Stimulated activated CD4-positive, alpha-beta T cell treated with anti-CD3 and anti-CD28 coated beads, TNF-alpha, amount 100 ng/mL, for 24 hours (primary cell): ENCODE data around the gene WASF3.
"Not testable (repeated sequence)": the region's sequence is repeated elsewhere in the genome, so short reads cannot be mapped to it uniquely, and the experiment has no call there.

Source experiments
- DNase-seq, 3 experiments: peaks; one replicate each; pipeline ENCODE4 v3.0.0-alpha.2; 2020; ENCODE audit warnings: low read depth in 3 of 3

The WASF3 gene

GRCh38 chr13:26713341-26713740, 155.9 kb downstream of the WASF3 start:
- no peak for DNase-seq

- DNase-seq, result no peak
Measured at GRCh38 chr13:26716984-26717383, 159.5 kb downstream of the WASF3 start.

- no peak for DNase-seq
Measured at GRCh38 chr13:26718146-26718545, 160.7 kb downstream of the WASF3 start.

GRCh38 chr13:26718872-26719271, 161.4 kb downstream of the WASF3 start:
- no peak for DNase-seq

GRCh38 chr13:26719356-26719945, 162.0 kb downstream of the WASF3 start:
- DNase-seq, result no peak

GRCh38 chr13:26721251-26722121, 164.0 kb downstream of the WASF3 start:
- DNase-seq, result peak in 1 of 3 experiments; percentile 38

- DNase-seq, result no peak
Measured at GRCh38 chr13:26722321-26722720, 164.8 kb downstream of the WASF3 start.

GRCh38 chr13:26723620-26724019, 166.1 kb downstream of the WASF3 start:
- not testable (repeated sequence) for DNase-seq

- DNase-seq, result no peak
Measured at GRCh38 chr13:26726684-26727083, 169.2 kb downstream of the WASF3 start.

- DNase-seq, result no peak
Measured at GRCh38 chr13:26727122-26727521, 169.6 kb downstream of the WASF3 start.

GRCh38 chr13:26727633-26728032, 170.2 kb downstream of the WASF3 start:
- DNase-seq, result no peak

GRCh38 chr13:26735677-26736076, 178.2 kb downstream of the WASF3 start:
- no peak for DNase-seq
